ENCODE measurements around the gene TMEM61.

TMEM61 gene

DNA sequence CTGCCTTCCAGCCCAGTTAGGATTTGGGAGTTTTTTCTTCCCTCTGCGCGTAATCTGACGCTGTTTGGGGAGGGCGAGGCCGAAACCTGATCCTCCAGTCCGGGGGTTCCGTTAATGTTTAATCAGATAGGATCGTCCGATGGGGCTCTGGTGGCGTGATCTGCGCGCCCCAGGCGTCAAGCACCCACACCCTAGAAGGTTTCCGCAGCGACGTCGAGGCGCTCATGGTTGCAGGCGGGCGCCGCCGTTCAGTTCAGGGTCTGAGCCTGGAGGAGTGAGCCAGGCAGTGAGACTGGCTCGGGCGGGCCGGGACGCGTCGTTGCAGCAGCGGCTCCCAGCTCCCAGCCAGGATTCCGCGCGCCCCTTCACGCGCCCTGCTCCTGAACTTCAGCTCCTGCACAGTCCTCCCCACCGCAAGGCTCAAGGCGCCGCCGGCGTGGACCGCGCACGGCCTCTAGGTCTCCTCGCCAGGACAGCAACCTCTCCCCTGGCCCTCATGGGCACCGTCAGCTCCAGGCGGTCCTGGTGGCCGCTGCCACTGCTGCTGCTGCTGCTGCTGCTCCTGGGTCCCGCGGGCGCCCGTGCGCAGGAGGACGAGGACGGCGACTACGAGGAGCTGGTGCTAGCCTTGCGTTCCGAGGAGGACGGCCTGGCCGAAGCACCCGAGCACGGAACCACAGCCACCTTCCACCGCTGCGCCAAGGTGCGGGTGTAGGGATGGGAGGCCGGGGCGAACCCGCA, 59.1 kb downstream of the TMEM61 start, which contains the start of gene PCSK9:
PCSK9 (plus strand) TSS at position 207 of the 741 bp plus-strand sequence; CDS start at position 497, 290 bp downstream.
- DNase-seq (ENCODE audit: low spot score): no peak

DNA sequence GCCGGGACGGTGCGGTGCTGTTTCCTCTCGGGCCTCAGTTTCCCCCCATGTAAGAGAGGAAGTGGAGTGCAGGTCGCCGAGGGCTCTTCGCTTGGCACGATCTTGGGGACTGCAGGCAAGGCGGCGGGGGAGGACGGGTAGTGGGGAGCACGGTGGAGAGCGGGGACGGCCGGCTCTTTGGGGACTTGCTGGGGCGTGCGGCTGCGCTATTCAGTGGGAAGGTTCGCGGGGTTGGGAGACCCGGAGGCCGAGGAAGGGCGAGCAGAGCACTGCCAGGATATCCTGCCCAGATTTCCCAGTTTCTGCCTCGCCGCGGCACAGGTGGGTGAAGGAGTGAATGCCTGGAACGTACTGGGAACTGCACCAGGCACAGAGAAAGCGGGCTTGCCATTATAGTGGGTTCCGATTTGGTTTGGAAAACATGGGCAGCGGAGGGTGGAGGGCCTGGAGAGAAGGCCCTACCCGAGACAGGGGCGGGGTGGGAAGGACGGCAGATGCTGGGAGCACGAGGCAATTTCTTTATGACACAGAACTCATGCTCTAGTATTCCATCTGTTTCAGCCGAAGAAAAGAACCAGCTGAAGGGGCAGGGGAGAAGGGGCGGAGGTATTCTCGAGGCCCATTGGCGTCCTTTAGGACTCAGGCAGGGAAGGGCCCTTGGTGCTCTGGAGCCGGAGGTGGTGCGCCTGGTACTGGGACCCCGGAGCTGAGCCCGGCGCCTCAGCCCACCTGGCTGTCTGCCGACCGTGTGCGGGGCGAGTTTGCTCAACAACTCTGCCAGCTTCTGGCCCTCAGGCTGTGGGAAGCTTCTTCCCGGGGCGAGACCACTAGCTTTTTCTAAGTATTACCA, 59.9 kb downstream of the TMEM61 start:
- no peak for DNase-seq (ENCODE audit: low spot score)

DNA sequence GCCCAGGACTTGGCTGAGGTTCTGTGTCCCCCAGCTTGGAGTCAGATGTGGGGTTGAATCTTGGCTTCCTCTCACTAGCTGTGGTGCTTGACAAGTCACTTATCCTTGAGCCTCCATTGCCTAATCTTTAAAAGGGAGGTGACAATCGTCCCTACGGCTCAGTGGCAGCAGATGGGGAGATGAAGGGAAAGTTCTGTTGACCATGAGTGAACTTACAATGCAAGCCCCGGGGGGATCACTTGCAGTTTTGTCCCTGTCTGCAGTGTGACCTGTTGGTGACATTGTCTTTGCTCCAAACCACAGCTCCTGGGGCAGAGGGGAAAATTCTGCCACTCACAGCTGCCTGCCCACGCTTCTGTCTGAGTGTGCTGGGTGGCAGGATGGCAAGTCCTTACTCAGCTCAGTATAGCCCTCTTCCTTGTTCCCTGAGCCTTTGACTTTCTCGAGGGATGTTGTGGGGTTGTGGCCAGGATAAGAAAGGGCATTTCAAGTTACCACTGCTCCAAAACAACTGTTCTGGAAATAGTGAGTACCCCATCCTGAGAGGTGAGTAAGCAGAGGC, 60.6 kb downstream of the TMEM61 start:
- no peak for DNase-seq (ENCODE audit: low spot score)

DNA sequence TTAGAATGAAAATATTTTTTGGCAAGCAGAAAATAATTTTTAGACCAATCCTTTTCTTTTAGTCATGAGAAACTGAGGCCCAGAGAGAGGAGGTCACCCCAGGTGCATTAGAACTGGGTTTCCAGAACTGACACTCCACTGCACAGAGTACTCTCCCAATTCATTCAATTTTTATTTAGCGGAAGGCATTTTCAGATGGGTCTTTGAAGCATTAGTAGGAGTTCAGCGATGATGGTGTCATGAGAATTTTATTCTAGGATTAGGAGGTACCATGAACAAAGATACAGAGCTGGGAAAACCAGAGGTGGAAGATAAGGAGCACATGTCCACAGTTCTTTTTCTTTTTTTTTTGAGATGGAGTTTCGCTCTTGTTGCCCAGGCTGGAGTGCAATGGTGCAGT, 61.2 kb downstream of the TMEM61 start:
- no peak for DNase-seq (ENCODE audit: low spot score)

All from CD4-positive, alpha-beta T cell treated with Interleukin-2 at 100 ng/mL for 4 hours (primary cell).